DND-41 (cell line): ENCODE measurements around the gene UGT1A6.

ENCODE experiments used
- ATAC-seq: fragments of 200-7000 bp; cut with Tn5 transposase; 3 replicates; pipeline ENCODE4 v1.9.1; 2021; ENCODE audit warnings: low read depth; ENCODE audit not compliant: insufficient read depth
- DNase-seq: peaks from one replicate; pipeline ENCODE4 v3.0.0-alpha.2; 2020
- H2AFZ ChIP-seq: 2 replicates; pipeline ENCODE4 v1.6.0; 2012; ENCODE audit warnings: low read depth, low read length
- H3K27ac ChIP-seq: 2 replicates; pipeline ENCODE4 v1.5.1; 2012; ENCODE audit warnings: low read length, inconsistent platforms
- H3K27me3 ChIP-seq: fragments of 200-600 bp; sonication (generic); 2 replicates; pipeline ENCODE4 v1.6.0; 2012; ENCODE audit warnings: low read length, mild to moderate bottlenecking, inconsistent platforms; ENCODE audit not compliant: insufficient read depth, poor library complexity
- H3K36me3 ChIP-seq: 2 replicates; pipeline ENCODE4 v1.5.1; 2012; ENCODE audit warnings: low read length, inconsistent platforms; ENCODE audit not compliant: insufficient read depth
- H3K4me1 ChIP-seq: 2 replicates; pipeline ENCODE4 v1.5.1; 2012; ENCODE audit warnings: mild to moderate bottlenecking, low read length; ENCODE audit not compliant: insufficient read depth
- H3K4me2 ChIP-seq: 2 replicates; pipeline ENCODE4 v1.6.0; 2012; ENCODE audit warnings: mild to moderate bottlenecking, moderate library complexity, low read length, inconsistent platforms; ENCODE audit not compliant: insufficient read depth
- H3K4me3 ChIP-seq, 2 experiments: fragments of 200-600 bp in 1 of 2; shearing (Covaris generic) in 1 of 2; 2 replicates each; pipeline ENCODE4 v1.5.1; 2012 to 2016; ENCODE audit warnings: inconsistent platforms in 2 of 2, low read length in 2 of 2, mild to moderate bottlenecking in 2 of 2, low read depth in 1 of 2, moderate library complexity in 1 of 2
- H3K79me2 ChIP-seq: 2 replicates; pipeline ENCODE4 v1.6.0; 2012; ENCODE audit warnings: low read length, inconsistent platforms; ENCODE audit not compliant: insufficient read depth
- H3K9ac ChIP-seq: 2 replicates; pipeline ENCODE4 v1.6.0; 2012; ENCODE audit warnings: low read depth, mild to moderate bottlenecking, inconsistent platforms, low read length, moderate library complexity
- H3K9me3 ChIP-seq: 2 replicates; pipeline ENCODE4 v1.5.1; 2012; ENCODE audit warnings: low read length, moderate library complexity, mild to moderate bottlenecking, inconsistent platforms; ENCODE audit not compliant: insufficient read depth, severe bottlenecking
- H4K20me1 ChIP-seq: 2 replicates; pipeline ENCODE4 v1.6.0; 2012; ENCODE audit warnings: low read length; ENCODE audit not compliant: insufficient read depth
- CTCF ChIP-seq: IDR thresholded peaks from 2 replicates; pipeline ENCODE4 v1.5.1; 2012; ENCODE audit warnings: borderline replicate concordance, low read length, moderate library complexity, mild to moderate bottlenecking; ENCODE audit not compliant: poor library complexity, severe bottlenecking; ENCODE audit errors: extremely low read depth
- EZH2 ChIP-seq: IDR thresholded peaks from 3 replicates; pipeline ENCODE4 v1.6.1; 2012; ENCODE audit warnings: borderline replicate concordance, low read depth, mild to moderate bottlenecking, moderate library complexity, low read length, inconsistent platforms; ENCODE audit not compliant: severe bottlenecking

Gene UGT1A6

GRCh38 chr2:233807215-233807865 is 114.7 kb downstream of the UGT1A6 start:
- no peak overlapping the region for H3K9ac ChIP-seq
- H3K9me3 ChIP-seq = no peaks in the 10 kb centered on the region
- no peak overlapping the region for H3K4me3 ChIP-seq
- H2AFZ ChIP-seq = no peak overlapping the region
- no peaks in the 10 kb centered on the region for H3K4me1 ChIP-seq
- H3K4me2 ChIP-seq = no peak overlapping the region
- TF ChIP-seq CTCF = peak; percentile 18
- TF ChIP-seq EZH2 = no peak
- no peaks in the 10 kb centered on the region for H3K36me3 ChIP-seq
- no peak for ATAC-seq
- H4K20me1 ChIP-seq = peaks cover 3% of the 10 kb centered on the region; the same call in 1 of the 2 replicates
- DNase-seq = no peak
- no peaks in the 10 kb centered on the region for H3K79me2 ChIP-seq
- H3K27ac ChIP-seq = no peak overlapping the region
- peaks cover 36% of the 10 kb centered on the region for H3K27me3 ChIP-seq

GRCh38 chr2:233807966-233808935 is 115.6 kb downstream of the UGT1A6 start:
- no peak overlapping the region for H3K27ac ChIP-seq
- TF ChIP-seq CTCF = no peak
- TF ChIP-seq EZH2 = no peak
- H3K4me2 ChIP-seq = no peak overlapping the region
- H2AFZ ChIP-seq = no peak overlapping the region
- DNase-seq = no peak
- no peak overlapping the region for H3K9ac ChIP-seq
- H4K20me1 ChIP-seq = peaks cover 3% of the 10 kb centered on the region; the same call in 1 of the 2 replicates
- no peak for ATAC-seq
- H3K9me3 ChIP-seq = no peaks in the 10 kb centered on the region
- H3K27me3 ChIP-seq = peaks cover 36% of the 10 kb centered on the region
- no peaks in the 10 kb centered on the region for H3K79me2 ChIP-seq
- H3K4me3 ChIP-seq = no peak overlapping the region
- no peaks in the 10 kb centered on the region for H3K36me3 ChIP-seq
- no peaks in the 10 kb centered on the region for H3K4me1 ChIP-seq

- H2AFZ ChIP-seq = no peak overlapping the region
- peaks cover 42% of the 10 kb centered on the region for H3K27me3 ChIP-seq
- H3K27ac ChIP-seq = no peak overlapping the region
- TF ChIP-seq CTCF (no peak), EZH2 (no peak)
- DNase-seq (no peak), ATAC-seq (no peak)
- no peak overlapping the region for H3K4me2 ChIP-seq
- no peaks in the 10 kb centered on the region for H3K36me3 ChIP-seq
- H3K79me2 ChIP-seq = no peaks in the 10 kb centered on the region
- no peak overlapping the region for H3K4me3 ChIP-seq
- H3K9me3 ChIP-seq = no peaks in the 10 kb centered on the region
- no peak overlapping the region for H3K9ac ChIP-seq
- peaks cover 3% of the 10 kb centered on the region; the same call in 1 of the 2 replicates for H4K20me1 ChIP-seq
- H3K4me1 ChIP-seq = no peaks in the 10 kb centered on the region
Observed at GRCh38 chr2:233810385-233810784, 117.7 kb downstream of the UGT1A6 start.
